NOMO-1 treated with DMSO at 0.1 percent for 48 hours (cell line): Measurements from ENCODE around the gene SLC27A5.
"Not testable (repeated sequence)": the region's sequence is repeated elsewhere in the genome, so short reads cannot be mapped to it uniquely, and the experiment has no call there.

Experiments used
- DNase-seq: peaks from one replicate; lab custom pipeline; 2025; ENCODE audit not compliant: unreplicated experiment; lab: John Stamatoyannopoulos, UW

The SLC27A5 gene

DNA sequence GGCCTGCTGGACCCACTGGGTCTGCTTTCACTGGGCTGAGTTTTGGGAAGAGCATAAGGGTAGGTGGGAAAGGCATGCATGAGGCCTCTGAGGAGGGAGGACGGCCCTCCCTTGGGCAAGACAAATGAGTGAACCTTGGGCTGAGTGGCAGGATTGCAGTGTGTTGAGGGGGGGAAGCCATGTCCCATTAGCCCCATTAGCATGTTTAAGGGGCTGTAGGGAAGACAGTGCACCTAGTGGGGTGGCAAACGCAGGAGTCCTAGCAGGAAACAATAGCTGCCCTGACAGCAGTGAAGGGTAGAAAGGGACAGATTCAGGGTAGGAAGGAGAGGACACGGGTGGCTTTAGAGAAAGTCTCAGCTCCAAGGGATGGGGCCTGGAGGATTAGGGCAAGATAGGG lies 10.9 kb upstream of the SLC27A5 start:
- DNase-seq, result no peak

DNA sequence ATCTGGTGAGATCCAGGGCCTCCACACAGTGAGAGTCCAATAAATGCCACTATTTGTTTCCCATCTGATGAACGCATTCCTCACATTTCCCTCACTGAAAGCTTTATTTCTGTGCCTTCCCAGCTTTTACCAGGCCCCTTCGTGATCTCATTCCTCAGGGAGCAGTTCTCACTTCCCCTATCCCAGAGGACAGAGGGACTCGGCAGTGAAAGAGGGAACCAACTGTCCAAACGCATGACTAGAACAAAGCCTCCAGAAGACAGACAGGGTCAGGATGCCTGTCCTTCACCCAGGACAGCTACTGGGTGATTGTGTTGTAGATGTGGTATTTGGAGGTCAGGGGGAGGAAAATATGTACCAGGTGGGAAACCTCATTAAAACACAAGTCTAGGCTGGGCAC lies 9.9 kb upstream of the SLC27A5 start:
- DNase-seq, result no peak

DNA sequence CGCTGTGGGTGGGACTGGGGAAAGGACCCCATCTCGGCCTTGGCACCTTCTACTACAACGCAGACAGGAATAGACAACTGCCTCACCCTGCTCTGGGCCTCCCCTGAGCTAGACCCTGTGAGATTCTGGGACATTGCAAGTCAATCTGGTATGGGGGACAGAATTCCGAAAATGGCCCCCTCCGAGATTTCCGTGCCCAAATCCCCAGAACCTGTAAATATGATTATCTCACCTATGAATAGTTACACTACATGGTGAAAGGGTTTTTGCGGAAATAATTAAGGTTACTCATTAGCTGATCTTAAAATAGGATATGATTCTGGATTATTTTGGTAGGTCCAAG lies 8.4 kb upstream of the SLC27A5 start:
- no peak for DNase-seq

DNA sequence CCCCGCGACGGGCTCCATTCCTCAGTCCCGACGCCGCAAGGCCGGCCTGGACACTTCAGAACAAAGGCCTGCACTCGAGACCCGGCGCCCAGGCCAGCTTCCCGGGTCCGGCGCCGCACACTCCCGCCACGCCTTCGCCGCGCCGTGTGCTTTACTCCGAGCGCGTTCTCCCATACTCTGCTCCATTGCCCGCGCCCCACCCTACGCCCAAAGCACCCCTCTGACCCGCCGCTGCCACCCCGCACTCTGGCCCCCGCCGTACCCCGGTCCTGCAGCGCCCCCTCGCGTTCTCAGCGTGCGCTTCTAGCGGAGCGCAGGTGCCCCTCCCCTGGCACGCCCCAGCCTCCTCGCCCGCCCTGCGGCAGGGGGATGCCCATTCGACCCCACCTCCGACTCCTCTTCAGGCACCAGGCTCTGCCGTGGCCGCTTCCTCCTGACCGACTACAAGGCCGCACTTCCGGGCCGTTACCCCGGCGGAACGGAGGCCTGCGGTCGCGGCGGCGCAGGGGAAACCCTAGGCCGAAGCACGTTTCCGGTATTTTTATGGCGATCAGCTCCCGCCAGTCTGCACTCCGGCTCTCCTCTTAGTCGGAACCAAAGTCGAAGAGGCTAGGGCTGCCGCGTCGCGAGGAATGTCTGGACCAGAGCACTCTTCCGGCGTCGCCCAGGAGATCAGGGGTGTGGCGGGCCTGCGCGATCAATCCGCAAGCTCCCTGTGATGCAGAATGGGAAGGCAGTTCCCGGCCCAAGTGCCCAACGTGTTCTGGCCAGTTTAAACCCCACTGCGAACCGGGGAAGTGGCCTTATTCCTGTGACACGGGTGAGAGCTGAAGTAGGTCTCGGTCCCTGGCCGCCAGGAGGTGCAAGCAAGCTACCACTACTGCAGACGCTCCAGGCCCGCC lies 7.8 kb upstream of the SLC27A5 start, which contains the start of gene ZBTB45:
ZBTB45 (minus strand) TSS at position 456 of the 902 bp plus-strand sequence. CDS start 2,137 bp downstream, outside the sequence.
- peak; percentile 97 for DNase-seq

DNA sequence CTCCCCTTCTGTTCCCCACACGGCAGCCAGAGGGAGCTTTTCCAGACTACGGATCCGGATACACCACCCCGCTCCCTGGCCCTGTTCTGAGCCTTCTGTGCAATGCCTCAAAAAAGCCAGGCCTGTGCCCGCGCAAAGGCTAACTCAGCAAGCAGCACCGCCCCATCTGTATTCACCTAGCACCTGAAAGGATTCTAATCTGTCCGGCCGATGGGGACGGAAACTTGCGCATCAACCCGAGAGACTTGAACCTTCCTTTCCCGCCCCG lies 7.2 kb upstream of the SLC27A5 start:
- DNase-seq, result peak; percentile 59

DNA sequence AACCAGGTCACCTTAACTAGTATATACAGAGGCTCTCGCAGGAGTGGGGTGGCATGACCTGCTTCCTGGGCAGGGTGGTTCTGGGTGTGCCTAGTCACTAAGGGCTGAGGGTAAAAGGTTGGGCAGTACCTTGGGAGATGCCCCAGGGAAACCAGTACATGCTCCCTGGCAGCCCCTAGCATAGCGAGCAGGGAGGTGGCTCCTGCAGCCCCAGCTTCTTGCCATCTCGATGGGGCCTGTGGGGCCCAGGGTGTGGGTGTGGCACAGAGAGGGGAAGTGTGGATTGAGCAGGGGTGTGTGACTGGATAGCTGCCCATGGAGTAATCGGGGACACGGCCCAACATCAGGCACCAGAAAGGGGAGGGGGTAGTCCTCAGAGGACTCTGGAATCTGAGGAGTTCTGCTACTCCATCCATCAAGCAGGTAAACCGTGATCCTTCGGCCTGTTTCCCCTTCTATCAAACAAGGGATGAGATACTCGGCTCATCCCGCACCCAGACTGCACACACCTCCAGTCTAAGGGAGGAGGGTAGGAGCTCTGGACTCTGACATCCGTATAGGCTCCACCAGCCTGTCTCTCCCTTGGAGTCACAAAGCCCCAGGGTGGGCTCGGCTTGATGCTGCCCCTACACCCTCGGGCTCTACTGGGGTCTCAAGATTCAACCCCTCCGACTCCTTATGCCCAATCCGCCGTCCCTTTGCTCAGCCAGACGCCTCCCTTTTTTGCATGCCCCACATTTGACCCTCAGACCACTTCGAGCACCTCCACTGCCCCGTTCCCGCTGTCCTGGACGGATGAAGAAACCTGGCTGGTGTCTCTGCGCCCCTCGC lies 6.7 kb upstream of the SLC27A5 start:
- peak; percentile 73 for DNase-seq

DNA sequence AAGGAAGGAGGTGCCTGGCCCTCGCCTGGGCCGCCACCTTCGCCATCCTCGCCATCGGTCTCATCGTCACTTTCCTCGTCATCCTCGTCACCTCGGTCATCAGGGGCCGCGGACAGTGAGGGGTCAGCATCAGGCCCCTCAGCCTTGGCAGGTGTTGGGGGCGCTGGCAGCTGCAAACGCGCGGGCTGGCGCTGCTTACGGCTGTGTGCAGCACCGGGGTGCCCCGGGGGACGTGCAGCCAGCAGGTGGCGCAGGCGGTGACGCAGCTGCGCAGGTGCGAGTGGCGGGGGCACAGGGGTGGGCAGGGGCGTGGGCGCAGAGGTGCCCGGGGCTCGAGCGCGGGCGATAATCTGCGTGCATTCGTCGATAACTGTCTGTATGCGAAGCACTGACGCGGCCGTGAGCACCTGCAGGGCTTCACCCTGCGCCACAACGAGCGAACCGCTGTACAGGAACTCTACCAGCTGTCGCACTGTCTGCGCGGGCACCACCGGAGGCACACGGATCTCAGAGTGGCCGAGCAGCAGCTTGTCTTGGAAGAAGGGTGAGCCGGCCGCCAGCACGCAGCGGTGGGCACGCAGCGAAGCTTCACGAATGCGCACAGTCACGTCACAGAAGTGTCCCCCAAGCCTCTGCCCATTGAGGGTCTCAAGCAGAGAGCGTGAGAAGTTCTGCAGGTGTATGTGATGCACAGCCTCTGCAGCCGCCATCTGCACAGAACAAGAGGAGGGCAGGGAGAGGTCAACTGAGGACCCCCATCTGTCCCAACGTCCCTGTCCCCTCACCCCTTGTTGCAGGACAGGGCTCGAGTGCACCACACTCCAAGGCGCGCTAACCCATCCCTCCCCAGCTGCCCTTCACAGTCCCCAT lies 5.4 kb upstream of the SLC27A5 start:
- no peak for DNase-seq

DNA sequence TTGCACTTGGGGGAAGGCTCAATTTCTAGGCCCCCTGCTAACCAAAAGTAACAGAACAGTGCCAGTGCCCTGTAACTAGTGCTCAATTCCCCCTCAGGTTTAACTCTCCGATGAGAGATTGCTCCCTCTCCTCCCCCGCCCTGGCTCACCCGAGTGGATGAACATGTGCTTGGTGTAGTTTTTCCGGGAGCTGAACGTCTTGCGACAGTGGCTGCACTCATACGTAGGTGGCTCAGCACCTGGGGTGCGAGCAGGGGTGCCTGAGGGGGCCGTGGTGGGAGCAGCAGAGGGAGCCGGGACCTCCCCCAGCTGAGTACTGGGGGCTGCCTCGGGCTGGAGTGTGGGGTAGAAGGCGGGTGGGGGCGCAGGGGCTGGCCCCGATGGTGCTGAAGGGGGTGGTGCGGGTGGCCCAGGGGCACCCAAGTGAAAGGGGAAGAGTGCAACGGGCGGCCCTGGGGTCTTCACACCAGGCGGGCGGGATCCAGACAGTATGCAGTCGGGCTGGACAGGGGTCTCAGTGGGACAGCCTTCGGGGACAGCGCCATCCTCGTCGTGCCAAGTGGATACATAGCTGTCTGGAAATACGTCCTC lies 4.5 kb upstream of the SLC27A5 start:
- DNase-seq, result no peak

DNA sequence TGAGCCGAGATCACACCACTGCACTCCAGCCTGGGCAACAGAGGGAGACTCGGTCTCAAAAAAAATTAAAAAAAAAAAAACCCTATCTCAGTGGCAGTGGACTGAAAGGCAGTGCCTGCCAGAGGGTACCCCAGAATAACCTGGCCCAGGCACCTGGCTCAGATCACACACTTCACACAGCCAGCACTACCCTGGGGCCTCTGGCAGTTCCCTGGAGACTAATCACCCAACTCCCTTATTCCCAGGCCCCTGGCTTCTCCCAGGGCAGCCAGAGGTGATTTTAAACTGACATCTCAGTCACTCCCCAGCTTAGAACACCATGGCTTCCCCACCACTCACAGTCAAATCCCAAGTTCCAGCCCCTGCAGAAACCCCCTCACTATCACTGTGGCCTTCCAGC lies 3.5 kb upstream of the SLC27A5 start:
- DNase-seq, result no peak

DNA sequence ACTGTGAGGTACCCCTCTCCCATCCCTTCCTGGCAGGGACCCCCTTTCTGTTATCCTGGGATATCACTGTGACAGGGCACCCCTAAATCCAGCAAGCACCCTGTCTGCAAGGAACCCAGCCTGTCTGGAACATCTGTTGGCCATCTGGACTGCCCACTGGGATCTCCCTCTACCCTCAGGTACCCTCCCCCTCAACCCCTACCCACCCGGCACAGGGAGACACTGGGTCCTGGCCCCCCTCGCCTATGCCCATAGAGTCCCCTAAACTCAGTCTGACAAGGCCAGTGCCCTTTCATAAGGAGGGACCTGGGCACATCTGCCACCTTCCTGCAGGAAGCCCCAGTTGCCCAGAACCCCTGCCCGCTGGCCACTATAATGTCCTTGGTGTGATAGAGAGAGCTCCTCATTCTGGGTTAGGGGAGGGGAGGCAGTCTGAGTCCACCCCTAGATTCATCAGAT lies 2.8 kb upstream of the SLC27A5 start:
- no peak for DNase-seq

DNA sequence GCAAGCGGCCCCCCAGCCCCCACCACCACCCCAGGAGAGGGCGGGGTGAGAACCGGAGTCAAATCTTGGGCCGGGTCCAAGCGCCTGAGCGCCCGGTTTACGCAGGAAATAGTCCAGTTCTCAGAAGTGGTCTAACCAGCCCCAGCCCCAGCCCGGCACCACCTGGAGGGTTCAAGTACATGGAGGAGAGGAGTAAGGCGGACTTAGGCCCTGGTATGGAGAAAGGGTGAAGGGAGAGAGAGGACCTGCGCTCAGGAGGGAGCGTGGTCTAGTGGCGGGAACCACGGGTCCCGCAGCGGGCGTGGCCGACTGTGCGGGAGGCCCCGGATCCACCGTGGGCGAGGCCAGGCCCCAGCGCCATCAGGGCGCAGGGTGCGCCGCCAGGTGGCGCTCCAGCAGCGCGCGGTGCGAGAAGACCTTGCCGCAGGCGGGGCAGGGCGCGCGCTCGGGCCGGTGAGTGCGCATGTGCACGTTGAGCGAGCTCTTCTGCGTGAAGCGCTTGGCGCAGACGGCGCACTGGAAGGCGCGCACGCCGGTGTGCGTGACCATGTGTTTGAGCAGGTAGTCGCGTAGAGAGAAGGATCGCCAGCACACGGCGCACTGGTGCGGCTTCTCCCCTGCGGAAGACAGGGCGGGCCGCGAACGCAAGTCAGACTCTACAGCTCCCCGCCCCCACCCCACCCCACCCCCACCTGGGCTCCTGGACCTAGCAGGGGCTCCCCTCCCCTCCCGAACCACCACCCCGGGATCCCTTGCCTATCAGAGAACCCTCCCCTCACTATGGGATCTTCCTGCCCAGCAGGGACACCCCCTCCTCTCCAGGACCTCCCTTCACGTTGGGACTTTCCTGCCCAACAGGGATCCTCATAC lies 2.1 kb upstream of the SLC27A5 start:
- peak; percentile 89 for DNase-seq

DNA sequence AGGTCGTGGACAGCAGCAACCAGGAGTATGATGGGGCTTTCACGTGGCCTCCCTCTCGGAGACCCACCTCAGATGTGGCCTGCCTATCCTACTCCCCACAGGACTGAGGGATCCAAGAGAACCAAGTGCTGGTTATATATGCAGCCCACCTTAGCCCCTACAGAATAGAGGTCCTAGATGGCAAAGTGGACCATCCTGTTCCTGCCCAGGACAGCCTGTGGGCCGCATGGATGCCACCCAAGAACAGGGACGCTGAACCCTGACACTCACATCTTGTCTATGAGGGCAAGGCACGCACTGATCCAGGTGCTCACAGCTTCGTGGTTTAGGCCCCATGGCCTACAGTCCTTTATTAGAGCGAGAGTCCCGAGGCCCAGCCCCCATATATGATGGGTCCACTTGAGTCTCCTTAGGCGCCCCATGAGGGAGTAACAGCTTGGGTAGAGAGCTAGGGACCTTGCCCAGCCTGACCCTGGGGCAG lies 1.5 kb upstream of the SLC27A5 start:
- no peak for DNase-seq

DNA sequence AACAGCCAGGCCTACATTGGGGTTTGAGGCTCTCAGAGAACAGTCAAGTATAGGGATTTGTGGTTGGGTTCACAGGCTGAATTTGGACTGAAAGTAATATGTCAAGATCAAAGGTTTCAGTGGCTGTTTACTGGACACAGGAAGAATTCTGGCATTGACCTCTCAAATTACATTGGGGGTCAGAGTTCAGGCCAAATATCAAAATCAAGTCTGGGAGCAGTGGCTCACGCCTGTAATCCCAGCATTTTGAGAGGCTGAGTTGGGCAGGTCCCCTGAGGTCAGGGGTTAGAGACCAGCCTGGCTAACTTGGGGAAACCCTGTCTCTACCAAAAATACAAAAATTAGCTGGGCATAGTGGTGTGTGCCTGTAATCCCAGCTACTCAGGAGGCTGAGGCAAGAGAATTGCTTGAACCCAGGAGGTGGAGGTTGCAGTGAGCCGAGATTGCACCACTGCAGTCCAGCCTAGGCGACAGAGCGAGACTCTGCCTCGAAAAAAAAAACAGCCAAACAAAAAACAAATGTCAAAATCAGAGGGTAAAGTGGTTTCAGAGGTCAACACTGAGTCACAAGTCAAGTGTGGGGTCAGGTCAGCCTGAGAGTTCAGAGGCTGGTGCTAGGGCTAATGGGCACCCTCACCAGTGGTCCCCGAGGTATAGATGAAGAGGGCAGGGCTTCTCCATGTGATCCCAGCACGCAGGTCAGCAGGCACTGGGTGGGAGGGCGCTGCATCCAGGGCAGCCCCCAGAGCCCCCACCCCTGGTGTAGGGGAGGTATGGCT lies 1.5 kb downstream of the SLC27A5 start:
- no peak for DNase-seq

DNA sequence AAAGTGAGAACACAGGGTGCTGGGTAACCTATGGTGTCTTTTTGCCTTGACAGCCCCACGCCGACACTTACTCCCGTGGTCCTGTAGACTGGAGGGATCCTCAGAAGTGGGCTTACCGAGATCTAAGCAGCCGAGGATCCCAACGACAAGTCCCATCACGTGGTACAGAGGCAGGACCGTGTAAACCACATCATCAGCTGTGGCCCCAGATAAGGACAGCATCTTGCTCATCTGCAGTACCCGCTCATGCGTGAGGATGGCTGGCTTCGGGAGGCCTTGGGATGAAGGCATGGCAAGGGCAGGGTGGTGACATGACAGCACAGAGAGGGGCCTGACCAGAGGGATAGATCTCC lies 2.1 kb downstream of the SLC27A5 start:
- DNase-seq, result no peak

DNA sequence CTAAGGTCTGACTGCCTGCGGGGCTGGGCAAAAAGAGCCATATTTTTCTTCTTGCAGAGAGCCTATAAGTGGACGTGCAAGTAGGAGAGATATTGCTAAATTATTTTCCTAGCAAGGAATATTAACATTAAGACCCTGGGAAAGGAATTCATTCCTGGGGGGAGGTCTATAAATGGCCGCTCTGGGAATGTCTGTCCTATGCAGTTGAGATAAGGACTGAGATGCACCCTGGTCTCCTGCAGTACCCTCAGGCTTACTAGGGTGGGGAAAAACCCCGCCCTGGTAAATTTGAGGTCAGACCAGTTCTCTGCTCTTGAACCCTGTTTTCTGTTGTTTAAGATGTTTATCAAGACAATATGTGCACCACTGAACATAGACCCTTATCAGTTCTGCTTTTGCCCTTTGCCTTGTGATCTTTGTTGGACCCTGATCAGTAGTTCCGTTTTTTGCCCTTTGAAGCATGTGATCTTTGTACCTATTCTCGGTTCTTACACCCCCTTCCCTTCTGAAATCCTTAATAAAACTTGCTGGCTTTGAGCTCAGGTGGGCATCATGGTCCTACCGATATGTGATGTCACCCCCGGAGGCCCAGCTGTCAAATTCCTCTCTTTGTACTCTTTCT lies 4.1 kb downstream of the SLC27A5 start:
- not testable (repeated sequence) for DNase-seq

DNA sequence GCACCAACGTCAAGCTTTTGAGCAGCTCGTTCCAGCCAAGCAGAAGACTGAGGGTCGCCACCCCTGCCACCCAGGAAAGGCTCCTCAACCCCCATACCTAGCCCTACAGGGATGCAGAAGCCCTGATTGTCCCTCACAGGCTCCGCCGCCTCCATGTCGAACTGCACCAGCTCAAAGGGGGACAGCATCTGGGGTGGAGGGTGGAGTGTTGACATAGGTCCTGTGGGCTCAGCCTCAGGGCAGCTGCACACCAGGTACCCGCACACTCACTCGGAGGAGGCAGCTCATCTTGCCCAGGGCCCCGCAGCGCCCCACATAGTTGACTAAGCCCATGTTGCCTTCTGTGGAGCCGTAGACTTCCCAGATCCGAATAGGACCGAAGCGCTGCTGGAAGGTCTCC lies 11.6 kb downstream of the SLC27A5 start:
- DNase-seq, result no peak

DNA sequence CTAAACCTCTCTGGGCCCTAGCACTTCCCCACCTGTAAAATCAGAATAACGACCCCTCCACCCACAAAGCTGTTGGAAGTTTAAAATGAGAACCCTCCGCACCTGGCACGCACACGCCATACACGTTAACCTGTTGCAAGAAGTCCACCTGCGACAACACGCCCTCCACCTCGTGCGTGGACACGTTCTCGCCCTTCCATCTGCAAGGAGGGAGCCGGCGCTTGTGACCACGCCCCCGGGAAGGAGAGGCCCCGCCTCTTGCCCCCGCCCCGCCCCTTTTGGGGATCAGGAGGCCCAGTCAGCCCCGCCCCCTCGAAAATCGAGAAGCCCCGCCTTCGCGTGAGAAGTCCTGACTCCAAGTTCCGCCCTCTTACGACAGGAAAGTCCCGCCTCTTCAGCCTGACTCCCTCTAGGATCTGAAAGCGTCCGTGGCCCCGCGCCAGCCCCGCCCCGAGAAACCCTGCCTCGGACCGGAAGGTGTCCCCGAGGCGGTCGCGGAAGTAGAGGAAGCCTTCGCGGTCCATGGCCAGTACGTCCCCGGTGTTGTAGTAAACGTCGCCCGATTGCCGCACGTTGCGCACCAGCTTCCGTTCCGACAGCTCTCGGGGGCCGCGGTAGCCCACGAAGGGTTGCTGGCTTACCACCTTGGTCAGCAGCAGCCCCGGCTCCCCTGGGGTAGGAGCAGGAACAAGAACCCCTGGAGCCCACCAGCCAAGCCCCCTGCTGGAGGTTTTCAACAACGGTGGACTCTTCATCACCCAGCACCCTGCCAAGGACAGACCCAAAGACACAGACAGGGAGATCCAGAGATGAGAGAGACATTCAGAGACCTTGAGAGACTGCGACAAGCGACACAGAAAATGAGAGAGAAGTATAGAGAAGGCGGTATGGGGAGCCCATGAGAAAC lies 12.5 kb downstream of the SLC27A5 start:
- peak; percentile 96 for DNase-seq
